SK-N-MC (cell line): ENCODE measurements around the gene KCNIP2.

Source experiments
- EZH2 ChIP-seq: fragments of 200-600 bp; sonication (generic); IDR thresholded peaks from one replicate; pipeline ENCODE4 v1.6.1; 2017; ENCODE audit warnings: antibody characterized with exemption
- FOXP2 ChIP-seq: optimal IDR thresholded peaks from 2 replicates; pipeline ENCODE3; 2011; ENCODE audit warnings: mild to moderate bottlenecking, moderate library complexity; ENCODE audit not compliant: insufficient read depth; ENCODE audit errors: extremely low read length, control extremely low read depth
- POLR2AphosphoS5 ChIP-seq: IDR thresholded peaks from 2 replicates; pipeline ENCODE4 v1.6.1; 2012; ENCODE audit warnings: mild to moderate bottlenecking, low read depth, low read length, borderline replicate concordance

DNA sequence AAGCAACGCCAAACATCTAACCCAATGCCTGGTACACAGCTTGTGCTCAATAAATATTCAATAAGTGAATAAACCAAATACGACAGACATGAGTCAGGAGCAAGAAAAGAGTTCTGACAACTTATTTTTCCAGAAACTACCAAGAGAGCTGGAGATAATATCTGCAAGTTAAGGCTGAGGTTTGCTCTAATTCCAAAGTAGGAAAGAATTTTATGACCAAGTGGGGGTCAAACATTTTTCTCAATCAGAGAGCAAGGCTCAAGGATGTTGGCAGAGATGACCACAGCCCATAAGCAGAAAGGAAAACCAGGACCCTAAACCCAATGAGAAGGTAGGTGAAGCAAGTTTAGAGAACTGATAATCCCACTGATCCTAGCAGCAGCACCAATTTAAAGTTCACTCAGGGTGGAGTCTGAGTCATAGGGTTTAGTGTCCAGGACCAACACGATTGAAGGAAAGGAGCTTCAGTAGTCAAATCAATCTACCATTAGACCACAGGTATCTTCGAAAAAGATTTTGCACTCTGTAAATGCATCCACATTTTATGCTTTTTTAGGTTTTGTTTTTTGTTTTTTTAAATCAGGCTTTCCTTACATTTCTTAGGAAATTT lies 49.3 kb upstream of the KCNIP2 start:
- no peak for TF ChIP-seq POLR2AphosphoS5
- TF ChIP-seq EZH2, result no peak
- no peak for TF ChIP-seq FOXP2
